GM10847 (cell line): ENCODE measurements around the gene ACOT8.

Experiments used
- POLR2A ChIP-seq: IDR thresholded peaks from 2 replicates; pipeline ENCODE4 v1.6.1; 2011; ENCODE audit not compliant: insufficient read length; ENCODE audit errors: extremely low read depth

Gene ACOT8

DNA sequence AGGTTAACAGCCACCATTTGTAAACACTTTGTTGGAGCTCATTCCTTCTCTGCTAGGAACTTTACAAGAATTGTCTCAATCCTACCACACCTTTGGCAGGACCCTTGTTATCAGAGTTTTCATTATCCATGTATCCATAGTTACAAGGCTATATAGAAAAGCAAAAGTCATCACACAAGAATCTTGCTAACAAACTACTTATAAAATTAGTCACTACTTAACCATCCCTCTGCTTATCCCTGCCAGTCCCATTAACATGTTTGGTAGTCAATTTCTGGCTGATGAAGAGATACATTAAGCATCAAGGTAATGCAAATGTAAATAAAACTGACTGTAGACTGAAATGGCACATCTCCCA lies 10.6 kb upstream of the ACOT8 start:
- TF ChIP-seq POLR2A, result no peak

- TF ChIP-seq POLR2A, result no peak
These were observed 10.1 kb upstream of the ACOT8 start for GRCh38 chr20:45867136-45867818.

- TF ChIP-seq POLR2A, result no peak
These were observed 9.3 kb upstream of the ACOT8 start for GRCh38 chr20:45866454-45866853.

DNA sequence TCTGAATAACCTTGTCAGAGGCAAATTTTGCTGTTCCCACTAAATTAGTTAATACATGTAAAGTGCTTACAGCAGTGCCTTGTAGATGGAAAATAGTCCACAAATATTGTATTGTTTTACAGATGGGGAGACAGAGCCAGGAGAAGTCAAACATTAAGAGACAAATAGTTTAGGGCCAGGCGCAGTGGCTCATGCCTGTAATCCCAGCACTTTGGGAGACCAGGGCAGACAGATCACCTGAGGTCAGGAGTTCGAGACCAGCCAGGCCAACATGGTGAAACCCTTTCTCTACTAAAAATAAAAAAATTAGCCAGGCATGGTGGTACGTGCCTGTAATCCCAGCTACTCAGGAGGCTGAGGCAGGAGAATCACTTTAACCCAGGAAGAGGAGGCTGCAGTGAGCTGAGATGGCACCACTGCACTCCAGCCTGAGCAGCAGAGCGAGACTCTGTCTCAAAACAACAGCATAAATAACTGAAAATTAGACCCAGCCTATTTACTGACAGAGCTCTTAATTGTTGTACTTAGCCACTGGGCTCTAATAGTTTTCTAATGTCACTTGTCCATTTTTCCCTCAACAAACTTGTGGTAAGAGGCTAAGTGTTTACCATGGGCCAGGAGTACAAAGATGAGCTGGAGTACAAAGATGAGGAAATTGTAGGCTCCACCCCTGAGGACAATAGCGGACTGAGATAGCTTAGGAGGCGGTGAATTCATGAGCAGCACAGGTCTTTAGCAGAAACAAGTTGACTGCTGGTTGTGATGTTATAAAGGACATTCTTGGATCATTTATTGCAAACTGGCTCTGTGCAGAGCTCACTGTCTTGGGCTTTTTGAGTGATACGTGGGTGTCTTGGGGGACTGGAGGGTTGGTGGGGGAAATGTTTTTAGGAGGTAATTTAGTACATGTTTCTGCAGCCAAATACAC lies 6.6 kb upstream of the ACOT8 start:
- no peak for TF ChIP-seq POLR2A

DNA sequence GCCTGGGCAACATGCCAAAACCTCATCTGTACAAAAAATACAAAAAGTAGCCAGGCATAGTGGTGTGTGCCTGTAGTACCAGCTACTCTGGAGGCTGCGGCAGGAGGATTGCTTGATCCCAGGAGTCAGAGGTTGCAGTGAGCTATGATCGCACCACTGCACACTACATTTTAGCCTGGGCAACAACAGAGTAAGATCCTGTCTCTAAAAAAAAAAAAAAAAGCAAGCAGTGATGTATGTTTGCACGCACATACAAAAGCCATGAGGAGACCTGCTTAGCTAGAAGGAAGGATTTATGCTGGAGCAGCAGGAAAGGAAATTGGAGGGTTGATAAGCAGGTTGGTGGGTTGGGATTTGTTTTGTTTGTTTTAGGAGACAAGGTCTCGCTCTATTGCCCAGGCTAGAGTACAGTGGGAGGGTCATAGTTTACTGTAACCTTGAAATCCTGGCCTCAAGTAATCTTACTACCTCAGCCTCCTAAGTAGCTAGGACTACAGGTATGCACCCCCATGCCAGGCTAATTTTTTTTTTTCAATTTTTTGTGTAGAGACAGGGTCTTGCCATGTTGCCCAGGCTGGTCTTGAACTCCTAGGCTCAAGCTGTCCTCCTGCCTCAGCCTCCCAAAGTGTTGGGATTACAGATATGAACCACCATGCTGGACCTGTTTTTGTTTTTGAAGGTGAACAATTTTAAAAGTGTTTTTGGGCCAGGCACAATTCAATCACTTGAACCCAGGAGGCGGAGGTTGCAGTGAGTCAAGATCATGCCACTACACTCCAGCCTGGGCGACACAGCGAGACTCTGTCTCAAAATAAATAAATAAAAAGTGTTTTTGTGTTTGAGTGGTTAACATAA lies 4.3 kb upstream of the ACOT8 start:
- TF ChIP-seq POLR2A, result no peak

GRCh38 chr20:45860560-45861220 lies 3.5 kb upstream of the ACOT8 start:
- TF ChIP-seq POLR2A, result no peak

- TF ChIP-seq POLR2A, result no peak
These were observed 2.7 kb upstream of the ACOT8 start for GRCh38 chr20:45859916-45860315.

GRCh38 chr20:45857882-45858216 lies 657 bp upstream of the ACOT8 start:
- no peak for TF ChIP-seq POLR2A

GRCh38 chr20:45853484-45853883 lies 3.7 kb downstream of the ACOT8 start:
- TF ChIP-seq POLR2A, result no peak

- no peak for TF ChIP-seq POLR2A
These were observed 4.9 kb downstream of the ACOT8 start for GRCh38 chr20:45852326-45852725.

DNA sequence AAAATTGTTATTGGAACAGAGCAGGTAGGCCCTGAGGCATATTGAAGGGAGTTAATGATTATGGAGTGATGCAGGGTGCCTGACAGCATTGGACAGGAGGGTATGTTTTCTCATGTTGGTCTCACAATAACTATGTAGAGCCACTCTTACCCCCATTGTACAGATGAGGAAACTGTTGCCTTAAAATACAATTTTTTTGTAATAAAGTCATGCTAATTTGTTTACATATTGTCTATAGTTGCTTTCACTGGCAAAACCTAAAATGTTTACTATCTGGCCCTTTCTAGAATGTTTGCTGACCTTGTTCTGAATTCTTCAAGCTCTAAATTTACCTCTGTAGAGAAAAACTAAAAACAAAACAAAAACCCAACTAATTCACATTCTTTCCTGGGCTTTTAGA lies 5.7 kb downstream of the ACOT8 start:
- TF ChIP-seq POLR2A, result no peak

GRCh38 chr20:45850926-45851325 lies 6.3 kb downstream of the ACOT8 start:
- no peak for TF ChIP-seq POLR2A

- TF ChIP-seq POLR2A, result no peak
These were observed 7.0 kb downstream of the ACOT8 start for GRCh38 chr20:45850238-45850637.

DNA sequence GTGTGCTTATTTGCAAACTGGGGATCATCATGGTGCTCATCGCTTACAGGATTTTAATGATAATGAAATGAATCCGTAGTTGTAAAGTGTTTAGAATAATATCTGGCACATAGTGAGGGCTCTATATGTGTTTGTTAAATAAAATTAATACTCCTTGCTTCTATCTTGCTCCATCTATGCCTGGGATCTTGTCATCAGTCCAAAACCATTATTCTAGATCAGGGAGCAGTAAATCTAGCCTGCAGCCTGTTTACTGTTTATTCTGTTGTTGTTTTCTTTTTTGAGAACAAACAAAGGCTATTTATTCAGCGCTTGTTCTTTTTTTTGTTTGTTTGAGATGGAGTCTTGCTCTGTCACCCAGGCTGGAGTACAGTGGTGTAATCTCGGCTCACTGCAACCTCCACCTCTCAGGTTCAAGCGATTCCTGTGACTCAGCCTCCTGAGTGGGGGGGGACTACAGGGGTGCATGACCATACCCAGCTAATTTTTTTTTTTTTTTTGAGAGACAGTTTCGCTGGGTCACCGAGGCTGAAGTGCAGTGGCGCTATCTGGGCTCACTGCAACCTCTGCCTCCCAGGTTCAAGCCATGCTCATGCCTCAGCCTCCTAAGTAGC lies 8.1 kb downstream of the ACOT8 start:
- TF ChIP-seq POLR2A, result no peak

GRCh38 chr20:45848421-45848820 lies 8.8 kb downstream of the ACOT8 start:
- TF ChIP-seq POLR2A, result no peak

- no peak for TF ChIP-seq POLR2A
These were observed 11.7 kb downstream of the ACOT8 start for GRCh38 chr20:45845452-45845851.
